DOHH2 (cell line): ENCODE results near the gene CMIP.

ENCODE experiments used
- EZH2phosphoT487 ChIP-seq: fragments of 200-600 bp; sonication (generic); IDR thresholded peaks from 2 replicates; pipeline ENCODE4 v1.6.1; 2017; ENCODE audit warnings: borderline replicate concordance, mild to moderate bottlenecking, antibody characterized with exemption, low read length, moderate library complexity, mixed read lengths
- TF ChIP-seq, protein P1 (sequence below): fragments of 200-600 bp; sonication (generic); IDR thresholded peaks from one replicate; pipeline ENCODE4 v1.5.1; 2014; ENCODE audit warnings: antibody characterized with exemption, mild to moderate bottlenecking, low read depth, low read length; ENCODE audit not compliant: poor library complexity, severe bottlenecking

GRCh38 chr16:81467815-81468214 is 23.2 kb downstream of the CMIP start:
- TF ChIP-seq, protein P1, sequence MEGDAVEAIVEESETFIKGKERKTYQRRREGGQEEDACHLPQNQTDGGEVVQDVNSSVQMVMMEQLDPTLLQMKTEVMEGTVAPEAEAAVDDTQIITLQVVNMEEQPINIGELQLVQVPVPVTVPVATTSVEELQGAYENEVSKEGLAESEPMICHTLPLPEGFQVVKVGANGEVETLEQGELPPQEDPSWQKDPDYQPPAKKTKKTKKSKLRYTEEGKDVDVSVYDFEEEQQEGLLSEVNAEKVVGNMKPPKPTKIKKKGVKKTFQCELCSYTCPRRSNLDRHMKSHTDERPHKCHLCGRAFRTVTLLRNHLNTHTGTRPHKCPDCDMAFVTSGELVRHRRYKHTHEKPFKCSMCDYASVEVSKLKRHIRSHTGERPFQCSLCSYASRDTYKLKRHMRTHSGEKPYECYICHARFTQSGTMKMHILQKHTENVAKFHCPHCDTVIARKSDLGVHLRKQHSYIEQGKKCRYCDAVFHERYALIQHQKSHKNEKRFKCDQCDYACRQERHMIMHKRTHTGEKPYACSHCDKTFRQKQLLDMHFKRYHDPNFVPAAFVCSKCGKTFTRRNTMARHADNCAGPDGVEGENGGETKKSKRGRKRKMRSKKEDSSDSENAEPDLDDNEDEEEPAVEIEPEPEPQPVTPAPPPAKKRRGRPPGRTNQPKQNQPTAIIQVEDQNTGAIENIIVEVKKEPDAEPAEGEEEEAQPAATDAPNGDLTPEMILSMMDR, result no peak
- no peak for TF ChIP-seq EZH2phosphoT487
